SU-DHL-6 (cell line): Measurements from ENCODE around the gene ITGA2B.

Experiments used
- H2AFZ ChIP-seq: fragments of 200-600 bp; sonication (generic); 2 replicates; pipeline ENCODE4 v1.6.1; 2014; ENCODE audit warnings: low read depth, mild to moderate bottlenecking, moderate library complexity, mixed read lengths, antibody characterized with exemption, low read length; ENCODE audit not compliant: severe bottlenecking
- H3F3A ChIP-seq: fragments of 200-600 bp; shearing (Covaris generic); 2 replicates; pipeline ENCODE4 v1.6.0; 2016; ENCODE audit warnings: antibody characterized with exemption, mild to moderate bottlenecking; ENCODE audit not compliant: insufficient read depth
- H3K27ac ChIP-seq: fragments of 200-600 bp; sonication (generic); 2 replicates; pipeline ENCODE4 v1.5.1; 2016; ENCODE audit warnings: low read depth, mild to moderate bottlenecking, low read length, moderate library complexity, mixed read lengths
- H3K27me3 ChIP-seq: fragments of 200-600 bp; sonication (generic), shearing (Covaris generic); 2 replicates; pipeline ENCODE4 v1.6.0; 2014; ENCODE audit warnings: mild to moderate bottlenecking, low read length
- H3K36me3 ChIP-seq: fragments of 200-600 bp; sonication (generic); 2 replicates; pipeline ENCODE4 v1.6.1; 2014; ENCODE audit warnings: mild to moderate bottlenecking, low read length, mixed read lengths
- H3K4me2 ChIP-seq: fragments of 300-600, 200-600 bp; shearing (Covaris generic), sonication (generic); 2 replicates; pipeline ENCODE4 v1.6.0; 2014; ENCODE audit warnings: low read length, low read depth, mild to moderate bottlenecking; ENCODE audit not compliant: poor library complexity, severe bottlenecking
- H3K4me3 ChIP-seq: fragments of 200-600 bp; sonication (generic); 2 replicates; pipeline ENCODE4 v1.5.1; 2014; ENCODE audit warnings: antibody characterized with exemption, low read length, mild to moderate bottlenecking, mixed read lengths; ENCODE audit not compliant: insufficient read depth, poor library complexity, severe bottlenecking
- H3K79me2 ChIP-seq: fragments of 200-600 bp; sonication (generic); 2 replicates; pipeline ENCODE4 v1.6.1; 2014; ENCODE audit warnings: mild to moderate bottlenecking, low read length, moderate library complexity; ENCODE audit not compliant: insufficient read depth
- H3K9ac ChIP-seq: fragments of 200-600 bp; sonication (generic); 2 replicates; pipeline ENCODE4 v1.7.0; 2014; ENCODE audit warnings: mild to moderate bottlenecking, low read length
- H3K9me2 ChIP-seq: fragments of 200-600 bp; sonication (generic); replicated peaks from 2 replicates; pipeline ENCODE4 v1.6.1; 2014; ENCODE audit warnings: low read length; ENCODE audit not compliant: insufficient read depth
- H3K9me3 ChIP-seq: fragments of 200-600 bp; sonication (generic); 2 replicates; pipeline ENCODE4 v1.6.1; 2014; ENCODE audit warnings: low read length, mixed read lengths; ENCODE audit not compliant: insufficient read depth
- H4K20me1 ChIP-seq: fragments of 200-600 bp; sonication (generic); 2 replicates; pipeline ENCODE4 v1.6.1; 2014; ENCODE audit warnings: low read depth, mild to moderate bottlenecking, antibody characterized with exemption, low read length, moderate library complexity, mixed read lengths
- EZH2phosphoT487 ChIP-seq: fragments of 200-600 bp; sonication (generic), shearing (Covaris generic); conservative IDR thresholded peaks from 2 replicates; pipeline ENCODE4 v1.6.1; 2018; ENCODE audit warnings: mild to moderate bottlenecking, antibody characterized with exemption, low read length, moderate library complexity, mixed read lengths
- TF ChIP-seq, protein P1 (sequence below): fragments of 200-600 bp; sonication (generic); IDR thresholded peaks from one replicate; pipeline ENCODE4 v1.5.1; 2017; ENCODE audit warnings: antibody characterized with exemption, mild to moderate bottlenecking, low read length, moderate library complexity; ENCODE audit not compliant: insufficient read depth, poor library complexity, severe bottlenecking

The ITGA2B gene

DNA sequence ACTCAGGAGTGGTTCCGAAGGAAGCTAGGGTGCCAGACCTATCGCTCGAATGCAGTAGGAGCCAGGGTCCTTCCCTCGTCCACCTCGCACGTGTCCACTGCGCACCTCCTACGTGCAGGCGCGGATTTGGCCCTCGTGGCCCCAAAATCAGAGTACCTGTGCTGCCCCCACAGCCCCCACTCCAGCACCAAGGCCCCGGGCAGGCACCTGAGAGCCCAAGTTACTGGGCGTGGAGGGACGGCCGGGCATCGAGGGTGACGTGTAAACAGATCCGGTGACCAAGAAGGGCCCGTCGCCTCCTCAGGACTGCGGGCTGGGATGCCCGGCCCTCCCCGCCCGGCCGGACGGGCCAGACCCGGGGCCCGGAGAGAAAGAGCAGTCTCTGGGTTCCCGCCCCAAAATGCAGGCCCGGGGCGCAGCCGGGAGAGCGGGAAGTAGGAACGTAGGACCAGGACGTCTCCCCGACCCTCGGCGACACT lies 65.3 kb downstream of the ITGA2B start:
- TF ChIP-seq, protein P1, sequence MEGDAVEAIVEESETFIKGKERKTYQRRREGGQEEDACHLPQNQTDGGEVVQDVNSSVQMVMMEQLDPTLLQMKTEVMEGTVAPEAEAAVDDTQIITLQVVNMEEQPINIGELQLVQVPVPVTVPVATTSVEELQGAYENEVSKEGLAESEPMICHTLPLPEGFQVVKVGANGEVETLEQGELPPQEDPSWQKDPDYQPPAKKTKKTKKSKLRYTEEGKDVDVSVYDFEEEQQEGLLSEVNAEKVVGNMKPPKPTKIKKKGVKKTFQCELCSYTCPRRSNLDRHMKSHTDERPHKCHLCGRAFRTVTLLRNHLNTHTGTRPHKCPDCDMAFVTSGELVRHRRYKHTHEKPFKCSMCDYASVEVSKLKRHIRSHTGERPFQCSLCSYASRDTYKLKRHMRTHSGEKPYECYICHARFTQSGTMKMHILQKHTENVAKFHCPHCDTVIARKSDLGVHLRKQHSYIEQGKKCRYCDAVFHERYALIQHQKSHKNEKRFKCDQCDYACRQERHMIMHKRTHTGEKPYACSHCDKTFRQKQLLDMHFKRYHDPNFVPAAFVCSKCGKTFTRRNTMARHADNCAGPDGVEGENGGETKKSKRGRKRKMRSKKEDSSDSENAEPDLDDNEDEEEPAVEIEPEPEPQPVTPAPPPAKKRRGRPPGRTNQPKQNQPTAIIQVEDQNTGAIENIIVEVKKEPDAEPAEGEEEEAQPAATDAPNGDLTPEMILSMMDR = no peak
- no peak for TF ChIP-seq EZH2phosphoT487
- no peak overlapping the region for H2AFZ ChIP-seq
- H3F3A ChIP-seq = peaks cover 23% of the 10 kb centered on the region

GRCh38 chr17:44323359-44324091 lies 65.9 kb downstream of the ITGA2B start:
- Histone ChIP-seq H3K27ac (no peak overlapping the region), H3K9me2 (no peaks in the 10 kb centered on the region)

More for the DNA sequence above, 65.3 kb downstream of the ITGA2B start:
- Histone ChIP-seq H3K4me2 (peak overlapping the region; percentile 92), H4K20me1 (no peaks in the 10 kb centered on the region), H3K9me3 (no peaks in the 10 kb centered on the region), H3K79me2 (peaks cover 9% of the 10 kb centered on the region), H3K36me3 (no peaks in the 10 kb centered on the region), H3K9me2 (no peaks in the 10 kb centered on the region), H3K27me3 (no peaks in the 10 kb centered on the region), H3K9ac (peak overlapping the region; percentile 76), H3K4me3 (peak overlapping the region; percentile 71), H3K27ac (peak overlapping the region; percentile 17; the same call in 1 of the 2 replicates)

DNA sequence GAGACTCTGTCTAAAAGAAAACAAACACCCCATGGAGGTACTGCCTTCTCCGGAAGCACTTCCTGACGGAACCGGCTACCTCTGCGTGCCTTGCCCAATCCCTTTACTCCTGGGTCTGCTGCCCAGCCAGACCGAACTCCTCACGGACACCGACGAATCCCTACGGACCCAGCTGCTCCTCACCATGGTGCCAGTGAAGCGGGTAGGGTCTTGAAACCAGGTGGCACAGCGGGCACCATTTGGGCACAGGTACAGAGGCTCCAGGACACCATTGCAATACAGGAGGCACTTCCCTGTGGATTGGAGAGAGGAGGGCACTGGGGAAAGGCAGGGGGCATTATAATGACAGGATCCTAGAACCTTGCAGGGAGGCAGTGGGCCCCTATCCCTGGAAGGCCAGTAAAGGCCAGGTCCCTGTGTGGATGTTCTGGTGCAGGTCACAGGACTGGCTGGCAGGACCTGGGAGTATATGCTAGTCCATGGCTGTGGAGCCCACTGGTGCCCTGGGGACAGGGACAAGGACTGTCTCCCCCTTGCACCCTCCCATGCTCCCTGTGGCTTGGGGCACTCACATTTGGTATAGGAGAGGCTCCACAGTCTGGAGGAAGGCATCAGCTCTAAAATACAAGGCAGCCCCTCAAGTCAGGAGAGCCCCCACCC lies 67.1 kb downstream of the ITGA2B start:
- H3K27ac ChIP-seq = no peak overlapping the region
- H3K36me3 ChIP-seq = no peaks in the 10 kb centered on the region
- H3K4me2 ChIP-seq = no peak overlapping the region
- peaks cover 11% of the 10 kb centered on the region for H3F3A ChIP-seq
- H4K20me1 ChIP-seq = no peaks in the 10 kb centered on the region
- TF ChIP-seq, protein P1 = no peak
- TF ChIP-seq EZH2phosphoT487 = no peak
- no peak overlapping the region for H3K4me3 ChIP-seq
- no peaks in the 10 kb centered on the region for H3K27me3 ChIP-seq
- H2AFZ ChIP-seq = no peak overlapping the region
- H3K9ac ChIP-seq = no peak overlapping the region; the same call in 1 of the 2 replicates
- H3K79me2 ChIP-seq = peaks cover 9% of the 10 kb centered on the region
- H3K9me3 ChIP-seq = no peaks in the 10 kb centered on the region
- no peaks in the 10 kb centered on the region for H3K9me2 ChIP-seq

More at GRCh38 chr17:44323359-44324091, 65.9 kb downstream of the ITGA2B start:
- Histone ChIP-seq H4K20me1 (no peaks in the 10 kb centered on the region), H3K27me3 (no peaks in the 10 kb centered on the region), H3K79me2 (peaks cover 9% of the 10 kb centered on the region), H3K36me3 (no peaks in the 10 kb centered on the region), H2AFZ (no peak overlapping the region), H3K9me3 (no peaks in the 10 kb centered on the region), H3K4me3 (peak overlapping the region; percentile 71), H3F3A (peaks cover 20% of the 10 kb centered on the region), H3K4me2 (peak overlapping the region; percentile 92), H3K9ac (peak overlapping the region; percentile 76)
- TF ChIP-seq EZH2phosphoT487 = no peak
- TF ChIP-seq, protein P1 = no peak
